Prostate gland (tissue), 2 donors: ENCODE results near the gene PES1. TPM values are rescaled to one million over a fixed set of nuclear protein-coding genes. Genes with fewer than 3 reads are reported as not detected.
"Not testable (repeated sequence)": the region's sequence is repeated elsewhere in the genome, so short reads cannot be mapped to it uniquely, and the experiment has no call there.

Source experiments
- DNase-seq: peaks from one replicate; pipeline ENCODE4 v3.0.0-alpha.2; 2019; ENCODE audit warnings: low spot score
- H3K27ac ChIP-seq, 2 donors: fragments of 200-600 bp; sonication (generic); 2 replicates each; pipeline ENCODE4 v1.5.1; 2017 to 2019
- H3K27me3 ChIP-seq: fragments of 200-600 bp; sonication (generic); replicated peaks from 2 replicates; pipeline ENCODE4 v1.5.1; 2019; ENCODE audit not compliant: insufficient read depth
- H3K36me3 ChIP-seq, 2 donors: fragments of 200-600 bp; sonication (generic); 1 replicate in 1 of 2; 2 replicates in 1 of 2; pipeline versions ENCODE4 v1.5.1 to v1.8.1; 2017 to 2019
- H3K4me1 ChIP-seq: fragments of 200-600 bp; sonication (generic); replicated peaks from 2 replicates; pipeline ENCODE4 v1.5.1; 2019
- H3K4me3 ChIP-seq, 2 donors: fragments of 200-600 bp; sonication (generic); 2 replicates each; pipeline ENCODE4 v1.5.1; 2017 to 2019
- H3K9me3 ChIP-seq: fragments of 200-600 bp; sonication (generic); 2 replicates; pipeline ENCODE4 v1.5.1; 2017
- POLR2A ChIP-seq: fragments of 450-650 bp; IDR thresholded peaks from one replicate; pipeline ENCODE4 v1.6.1; 2016; ENCODE audit warnings: antibody characterized with exemption, mild to moderate bottlenecking
- POLR2AphosphoS5 ChIP-seq: sonication (generic); formaldehyde crosslinking; IDR thresholded peaks from one replicate; pipeline ENCODE4 v1.6.1; 2017; ENCODE audit warnings: antibody characterized with exemption
- WGBS: methylation state at CpG from one replicate; pipeline ENCODE4 v1.1.5; 2018; 5-methylcytosine and 5-hydroxymethylcytosine counted together
- intact Hi-C: fragments of 100-400 bp; cut with DNase I; formaldehyde crosslinking; loops from one replicate; pipeline ENCODE4 v1.14.2; 2022
- total RNA-seq, 2 donors: library from RNA; depleted of rRNA; stranded (reverse); fragments of >200 nt; gene quantifications; one replicate each; pipeline ENCODE4 v1.1.0, GENCODE V29; 2016
- TF ChIP-seq, protein P1 (sequence below), 4 experiments: fragments of 200-600 bp in 2 of 4; fragments of 450-650 bp in 2 of 4; sonication (generic) in 2 of 4; IDR thresholded peaks; 1 replicate in 3 of 4; 2 replicates in 1 of 4; pipeline ENCODE4 v1.5.1; 2016 to 2019; ENCODE audit warnings: antibody characterized with exemption in 4 of 4, mild to moderate bottlenecking in 2 of 4, moderate library complexity in 2 of 4

Gene PES1
- total RNA-seq, 2 donors from 2014 or later, result 41.1 to 79.5 TPM

GRCh38 chr22:30564045-30564760, 27.5 kb downstream of the PES1 start:
- Histone ChIP-seq H3K4me3 (no peak overlapping the region), H3K27me3 (no peaks in the 10 kb centered on the region), H3K27ac (no peak overlapping the region), H3K4me1 (no peaks in the 10 kb centered on the region), H3K36me3 (no peaks in the 10 kb centered on the region), H3K9me3 (no peaks in the 10 kb centered on the region)
- DNase-seq, result no peak
- WGBS, result 72% methylated on average over 8 of the region's 8 CpGs
- no peak for TF ChIP-seq POLR2A
- no peak for TF ChIP-seq POLR2AphosphoS5
- TF ChIP-seq, protein P1, sequence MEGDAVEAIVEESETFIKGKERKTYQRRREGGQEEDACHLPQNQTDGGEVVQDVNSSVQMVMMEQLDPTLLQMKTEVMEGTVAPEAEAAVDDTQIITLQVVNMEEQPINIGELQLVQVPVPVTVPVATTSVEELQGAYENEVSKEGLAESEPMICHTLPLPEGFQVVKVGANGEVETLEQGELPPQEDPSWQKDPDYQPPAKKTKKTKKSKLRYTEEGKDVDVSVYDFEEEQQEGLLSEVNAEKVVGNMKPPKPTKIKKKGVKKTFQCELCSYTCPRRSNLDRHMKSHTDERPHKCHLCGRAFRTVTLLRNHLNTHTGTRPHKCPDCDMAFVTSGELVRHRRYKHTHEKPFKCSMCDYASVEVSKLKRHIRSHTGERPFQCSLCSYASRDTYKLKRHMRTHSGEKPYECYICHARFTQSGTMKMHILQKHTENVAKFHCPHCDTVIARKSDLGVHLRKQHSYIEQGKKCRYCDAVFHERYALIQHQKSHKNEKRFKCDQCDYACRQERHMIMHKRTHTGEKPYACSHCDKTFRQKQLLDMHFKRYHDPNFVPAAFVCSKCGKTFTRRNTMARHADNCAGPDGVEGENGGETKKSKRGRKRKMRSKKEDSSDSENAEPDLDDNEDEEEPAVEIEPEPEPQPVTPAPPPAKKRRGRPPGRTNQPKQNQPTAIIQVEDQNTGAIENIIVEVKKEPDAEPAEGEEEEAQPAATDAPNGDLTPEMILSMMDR (IDR thresholded peaks at IDR 0.05), result no peak
- intact Hi-C loops, result no loop called here

DNA sequence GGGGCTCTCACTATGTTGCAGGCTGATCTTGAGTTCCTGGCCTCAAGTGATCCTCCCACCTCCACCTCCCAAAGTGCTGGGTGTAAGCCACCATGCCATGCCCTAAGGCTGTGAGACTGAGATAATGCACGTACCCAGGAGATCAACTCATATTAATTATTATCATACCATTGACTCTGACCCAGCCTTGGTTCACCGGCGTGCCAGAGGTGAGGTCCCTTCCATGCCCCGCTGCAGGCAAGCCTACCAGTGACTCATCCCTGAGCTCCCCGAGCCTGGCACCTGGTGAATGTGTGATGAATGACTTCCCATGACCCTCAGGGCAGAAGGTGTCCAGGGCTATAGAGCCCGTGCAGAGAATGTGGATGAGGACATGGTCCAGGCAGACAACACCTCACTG, 29.3 kb downstream of the PES1 start:
- no peak for DNase-seq
- Histone ChIP-seq H3K4me3 (no peak overlapping the region), H3K9me3 (no peaks in the 10 kb centered on the region), H3K36me3 (no peaks in the 10 kb centered on the region), H3K27ac (no peak overlapping the region), H3K4me1 (no peaks in the 10 kb centered on the region), H3K27me3 (no peaks in the 10 kb centered on the region)
- 80% methylated on average over 6 of the region's 6 CpGs for WGBS
- no peak for TF ChIP-seq POLR2AphosphoS5
- TF ChIP-seq POLR2A, result no peak
- TF ChIP-seq, protein P1 (IDR thresholded peaks at IDR 0.05), result no peak
- intact Hi-C loops, result no loop called here

DNA sequence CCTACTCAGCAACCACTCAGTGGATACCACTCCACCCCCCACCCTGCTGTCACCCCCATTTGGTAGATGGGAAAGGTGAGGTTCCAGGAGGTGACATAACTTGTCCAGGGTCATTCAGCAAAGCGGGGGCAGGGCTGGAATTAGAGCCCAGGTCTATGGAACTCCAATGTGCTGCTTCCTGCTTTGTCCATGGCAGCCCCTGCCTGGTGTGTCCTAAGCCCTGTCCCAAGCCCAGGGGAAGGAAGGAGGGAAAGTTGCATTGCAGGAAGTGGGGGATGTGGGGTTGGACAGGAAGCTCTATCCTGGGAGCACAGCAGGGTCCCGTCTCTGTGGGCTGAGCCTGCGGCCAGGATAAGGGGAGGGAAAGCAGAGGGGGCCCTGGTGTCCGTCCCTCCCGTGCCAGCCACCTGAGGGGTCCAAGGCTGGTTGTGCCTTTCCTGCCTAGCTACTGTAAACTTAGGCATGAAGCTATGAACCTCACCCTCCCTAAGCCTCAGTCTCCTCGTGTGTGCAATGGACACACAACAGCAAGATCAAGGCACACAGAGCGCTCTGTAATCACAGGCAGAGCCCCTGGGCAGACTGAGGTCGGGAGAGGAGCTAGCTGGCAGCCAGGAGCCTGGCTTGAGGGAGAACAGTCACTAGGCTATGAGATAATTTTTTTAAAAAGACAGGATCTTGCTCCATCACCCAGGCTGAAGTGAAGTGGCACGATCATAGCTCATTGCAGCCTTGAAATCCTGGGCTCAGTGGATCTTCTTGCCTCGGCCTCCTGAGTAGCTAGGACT, 30.1 kb downstream of the PES1 start:
- H3K27ac ChIP-seq, result no peak overlapping the region
- DNase-seq, result no peak
- H3K9me3 ChIP-seq, result no peaks in the 10 kb centered on the region
- H3K36me3 ChIP-seq, result no peaks in the 10 kb centered on the region
- WGBS, result 69% methylated on average over 10 of the region's 10 CpGs
- TF ChIP-seq POLR2A, result no peak
- no peak for TF ChIP-seq POLR2AphosphoS5
- TF ChIP-seq, protein P1 (IDR thresholded peaks at IDR 0.05), result no peak
- H3K4me1 ChIP-seq, result no peaks in the 10 kb centered on the region
- H3K27me3 ChIP-seq, result no peaks in the 10 kb centered on the region
- intact Hi-C loops, result no loop called here
- H3K4me3 ChIP-seq, result no peak overlapping the region

GRCh38 chr22:30560643-30561202, 31.0 kb downstream of the PES1 start:
- H3K9me3 ChIP-seq, H3K4me3 ChIP-seq, intact Hi-C loops, H3K36me3 ChIP-seq, H3K4me1 ChIP-seq, DNase-seq, H3K27ac ChIP-seq, H3K27me3 ChIP-seq: not testable (repeated sequence)
- 90% methylated on average over 11 of the region's 11 CpGs for WGBS

DNA sequence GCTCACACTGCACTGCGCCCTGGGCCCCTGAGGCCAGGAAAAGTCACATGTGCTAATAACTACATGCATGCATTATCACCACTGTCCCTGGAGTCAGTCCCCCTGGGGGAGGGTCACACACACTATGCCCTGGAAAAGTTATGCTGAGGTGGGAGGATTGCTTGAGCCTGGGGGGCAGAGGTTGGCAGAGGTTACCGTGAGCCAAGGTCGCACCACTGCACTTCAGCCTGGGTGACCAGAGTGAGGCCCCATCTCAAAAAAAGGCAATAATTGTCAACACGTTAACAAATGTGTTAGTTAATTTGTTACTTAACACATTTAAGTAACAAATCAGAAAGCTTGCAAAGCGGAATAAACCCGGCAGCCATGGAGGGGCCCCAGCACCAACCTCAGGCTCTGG, 31.8 kb downstream of the PES1 start:
- H3K9me3 ChIP-seq, result no peaks in the 10 kb centered on the region
- H3K36me3 ChIP-seq, result no peaks in the 10 kb centered on the region
- TF ChIP-seq POLR2A (no peak), POLR2AphosphoS5 (no peak)
- TF ChIP-seq, protein P1 (IDR thresholded peaks at IDR 0.05), result no peak
- H3K4me1 ChIP-seq, result no peaks in the 10 kb centered on the region
- WGBS, result 86% methylated on average over 6 of the region's 6 CpGs
- no peaks in the 10 kb centered on the region for H3K27me3 ChIP-seq
- intact Hi-C loops, result no loop called here
- H3K27ac ChIP-seq, result no peak overlapping the region
- no peak overlapping the region for H3K4me3 ChIP-seq
- no peak for DNase-seq
